Omental fat pad (tissue), 4 donors: ENCODE data around the gene ADGRG7. TPM values are rescaled to one million over a fixed set of nuclear protein-coding genes. Genes with fewer than 3 reads are reported as not detected.
"Not testable (repeated sequence)": the region's sequence is repeated elsewhere in the genome, so short reads cannot be mapped to it uniquely, and the experiment has no call there.

ENCODE experiments used
- ATAC-seq: fragments of 150-250 bp; one replicate; pipeline ENCODE4 v1.9.1; 2016; ENCODE audit warnings: mild to moderate bottlenecking, moderate library complexity; ENCODE audit not compliant: low FRiP score
- DNase-seq: peaks from one replicate; pipeline ENCODE4 v3.0.0-alpha.2; 2019; ENCODE audit warnings: low spot score
- total RNA-seq, 4 donors: library from RNA; depleted of rRNA; stranded (reverse); fragments of >200 nt; gene quantifications; one replicate each; pipeline ENCODE4 v1.1.0, GENCODE V29; 2016
- TF ChIP-seq, protein P1 (sequence below), 3 donors: fragments of 450-650 bp; IDR thresholded peaks; one replicate each; pipeline ENCODE4 v1.5.1; 2016 to 2017; ENCODE audit warnings: antibody characterized with exemption in 3 of 3, mild to moderate bottlenecking in 3 of 3, moderate library complexity in 2 of 3

Gene ADGRG7
- total RNA-seq, 4 donors from 2014 or later, result not detected

DNA sequence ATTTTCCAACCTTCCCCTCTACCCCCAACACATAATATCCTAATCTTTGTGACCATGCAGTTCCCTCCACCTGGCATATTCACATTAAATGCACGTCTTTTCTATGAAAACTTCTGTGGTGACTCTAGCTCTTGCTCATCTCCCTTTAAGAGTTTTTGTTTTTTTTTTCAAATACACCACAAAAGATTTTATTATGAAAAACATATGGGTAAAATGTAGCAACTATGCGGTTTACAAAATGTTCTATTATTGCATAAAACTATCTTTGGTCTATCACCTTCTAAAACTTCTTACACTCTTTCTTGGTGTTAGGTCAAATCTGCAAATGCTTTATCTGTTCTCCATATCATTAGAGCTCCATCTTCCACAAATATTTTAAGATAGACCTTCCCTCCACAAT, 38.6 kb upstream of the ADGRG7 start:
- no peak for ATAC-seq
- DNase-seq, result no peak

DNA sequence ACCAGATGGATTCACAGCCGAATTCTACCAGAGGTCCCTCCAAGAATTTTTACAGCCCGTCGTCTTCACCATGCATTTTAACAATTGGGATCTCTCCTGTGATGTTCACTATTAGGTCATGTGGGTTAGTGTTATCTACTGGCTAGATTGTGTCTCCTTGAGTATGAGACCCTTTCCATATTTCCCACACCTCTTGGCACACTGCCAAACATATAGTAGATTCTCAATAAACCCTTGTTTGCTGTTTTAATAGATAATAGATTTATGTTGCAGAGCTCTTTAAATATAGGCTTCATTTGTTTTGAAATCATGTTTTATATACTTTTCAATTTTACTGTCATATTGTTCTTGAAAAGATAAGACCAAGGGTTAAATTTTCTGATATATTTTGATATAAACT, 34.9 kb upstream of the ADGRG7 start:
- DNase-seq (no peak), ATAC-seq (no peak)
- TF ChIP-seq, protein P1, sequence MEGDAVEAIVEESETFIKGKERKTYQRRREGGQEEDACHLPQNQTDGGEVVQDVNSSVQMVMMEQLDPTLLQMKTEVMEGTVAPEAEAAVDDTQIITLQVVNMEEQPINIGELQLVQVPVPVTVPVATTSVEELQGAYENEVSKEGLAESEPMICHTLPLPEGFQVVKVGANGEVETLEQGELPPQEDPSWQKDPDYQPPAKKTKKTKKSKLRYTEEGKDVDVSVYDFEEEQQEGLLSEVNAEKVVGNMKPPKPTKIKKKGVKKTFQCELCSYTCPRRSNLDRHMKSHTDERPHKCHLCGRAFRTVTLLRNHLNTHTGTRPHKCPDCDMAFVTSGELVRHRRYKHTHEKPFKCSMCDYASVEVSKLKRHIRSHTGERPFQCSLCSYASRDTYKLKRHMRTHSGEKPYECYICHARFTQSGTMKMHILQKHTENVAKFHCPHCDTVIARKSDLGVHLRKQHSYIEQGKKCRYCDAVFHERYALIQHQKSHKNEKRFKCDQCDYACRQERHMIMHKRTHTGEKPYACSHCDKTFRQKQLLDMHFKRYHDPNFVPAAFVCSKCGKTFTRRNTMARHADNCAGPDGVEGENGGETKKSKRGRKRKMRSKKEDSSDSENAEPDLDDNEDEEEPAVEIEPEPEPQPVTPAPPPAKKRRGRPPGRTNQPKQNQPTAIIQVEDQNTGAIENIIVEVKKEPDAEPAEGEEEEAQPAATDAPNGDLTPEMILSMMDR (IDR thresholded peaks at IDR 0.05), result no peak

More for the DNA sequence above, 38.6 kb upstream of the ADGRG7 start:
- TF ChIP-seq, protein P1 (IDR thresholded peaks at IDR 0.05), result no peak

DNA sequence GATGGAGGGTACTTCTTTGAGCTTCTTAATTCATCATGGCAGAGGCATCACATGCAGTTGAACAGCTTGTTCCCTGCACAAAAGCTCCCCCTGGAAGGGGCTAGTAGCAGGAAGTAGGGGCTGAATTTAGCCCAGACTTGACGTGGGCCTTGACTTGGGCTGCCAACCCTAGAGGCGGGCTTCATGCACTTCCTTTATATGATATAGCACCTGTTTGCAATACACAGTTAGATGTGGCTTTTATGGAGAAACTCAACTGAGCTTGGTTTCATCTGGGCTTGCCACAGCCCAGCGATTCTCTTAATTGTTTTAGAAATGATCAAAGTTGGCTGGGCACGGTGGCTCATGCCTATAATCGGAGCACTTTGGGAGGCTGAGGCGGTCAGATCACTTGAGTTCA, 33.7 kb upstream of the ADGRG7 start:
- ATAC-seq (no peak), DNase-seq (no peak)
- TF ChIP-seq, protein P1 (IDR thresholded peaks at IDR 0.05), result no peak

DNA sequence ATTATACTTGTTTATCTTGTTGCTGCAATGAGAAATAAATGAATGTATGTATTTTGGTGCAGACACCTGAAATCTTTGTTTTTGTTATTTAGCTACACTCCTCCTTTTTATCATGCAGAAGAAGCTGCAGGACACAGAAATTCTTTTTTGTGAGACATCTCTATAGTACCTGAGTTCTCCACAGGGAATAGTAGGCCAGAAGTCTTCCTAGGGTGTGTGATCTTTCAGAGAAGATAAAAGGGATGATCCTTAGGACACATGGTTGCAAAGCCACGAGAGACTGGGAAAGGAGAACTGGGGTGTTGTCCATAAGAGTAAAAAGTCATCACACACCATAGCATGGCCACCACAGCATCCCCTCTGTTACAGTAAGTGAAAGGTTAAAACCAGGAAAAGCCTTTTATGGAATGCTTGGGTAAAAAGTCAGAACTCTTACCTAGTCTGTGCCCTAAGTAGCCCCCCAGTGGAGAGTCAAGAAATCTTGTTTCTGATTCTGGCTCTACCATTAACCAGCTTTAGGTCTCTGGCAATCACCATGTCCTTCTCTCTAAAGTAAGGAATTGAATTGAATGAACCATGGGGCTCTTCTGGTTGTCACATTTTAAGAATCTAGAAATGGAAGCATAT, 31.9 kb upstream of the ADGRG7 start:
- ATAC-seq (no peak), DNase-seq (no peak)
- TF ChIP-seq, protein P1 (IDR thresholded peaks at IDR 0.05), result no peak

DNA sequence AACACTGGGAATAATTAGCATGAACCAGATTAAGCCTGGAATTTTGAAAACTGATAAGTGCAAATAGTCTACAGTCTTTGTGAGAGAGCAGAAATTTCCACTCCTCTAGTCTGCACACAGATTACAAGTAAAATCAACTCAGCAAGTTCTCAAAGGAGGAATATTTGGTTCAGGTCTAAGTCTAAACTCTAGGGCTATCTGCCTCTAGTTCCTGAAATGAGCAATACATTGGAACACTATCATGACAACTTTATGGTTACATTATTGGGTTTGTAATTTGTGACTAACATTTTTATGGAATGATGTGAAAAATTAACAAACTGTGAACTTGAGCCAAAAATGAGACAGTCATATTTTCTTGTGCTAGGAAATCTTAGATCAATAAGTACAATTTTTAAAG, 30.8 kb upstream of the ADGRG7 start:
- DNase-seq (no peak), ATAC-seq (no peak)
- TF ChIP-seq, protein P1 (IDR thresholded peaks at IDR 0.05), result no peak

DNA sequence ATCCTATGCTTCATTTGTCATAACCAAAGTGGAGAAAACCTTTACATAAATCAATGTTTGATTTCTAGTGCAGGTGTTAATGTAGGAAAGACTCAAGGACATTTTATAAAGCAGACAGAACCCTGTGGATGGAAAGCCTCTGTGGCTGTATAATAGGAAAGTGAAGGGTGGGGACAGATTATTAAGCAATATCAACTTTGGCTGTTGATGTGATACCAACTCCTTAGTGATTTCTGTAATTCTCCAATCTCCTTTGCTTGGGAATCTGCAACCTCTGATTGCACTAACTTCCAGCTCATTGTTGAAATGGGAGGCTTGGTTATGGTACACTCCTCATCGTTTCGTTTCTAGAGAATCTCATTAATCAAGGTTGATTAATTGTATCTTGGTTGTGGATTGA, 29.3 kb upstream of the ADGRG7 start:
- no peak for DNase-seq
- no peak for ATAC-seq
- TF ChIP-seq, protein P1 (IDR thresholded peaks at IDR 0.05), result no peak

DNA sequence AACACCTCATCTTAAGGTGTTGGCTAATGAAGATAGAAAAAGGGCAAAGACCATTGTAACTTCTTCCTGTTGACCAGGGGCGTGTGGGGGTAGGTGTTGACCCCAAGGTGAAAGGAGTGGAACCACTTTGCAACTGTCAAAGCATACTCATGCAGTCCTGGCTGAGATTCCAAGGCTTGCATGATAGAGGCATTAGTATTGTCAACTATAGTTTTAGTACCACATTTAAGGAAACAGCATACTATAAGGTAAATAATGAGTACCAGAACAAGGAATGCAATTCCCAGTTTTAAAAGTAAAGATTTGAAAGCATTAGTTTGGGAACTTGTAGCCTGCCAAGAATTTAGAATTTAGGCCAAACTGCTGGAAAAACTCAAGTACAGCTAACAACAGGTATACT, 27.8 kb upstream of the ADGRG7 start:
- TF ChIP-seq, protein P1 (IDR thresholded peaks at IDR 0.05), result no peak
- no peak for DNase-seq
- no peak for ATAC-seq

DNA sequence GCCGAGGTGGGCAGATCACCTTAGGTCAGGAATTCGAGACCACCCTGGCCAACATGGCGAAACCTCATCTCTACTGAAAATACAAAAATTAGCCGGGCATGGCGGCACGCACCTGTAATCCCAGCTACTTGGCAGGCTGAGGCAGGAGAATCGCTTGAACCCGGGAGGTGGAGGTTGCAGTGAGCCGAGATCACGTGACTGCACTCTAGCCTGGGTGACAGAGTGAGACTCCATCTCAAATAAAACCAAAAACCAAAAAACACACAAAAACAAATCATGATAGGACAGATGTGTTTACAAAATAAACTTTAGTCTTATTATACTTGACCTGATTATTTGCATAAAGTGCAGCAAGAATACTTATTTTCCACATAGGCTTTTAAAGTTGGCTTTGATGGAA, 27.2 kb upstream of the ADGRG7 start:
- not testable (repeated sequence) for ATAC-seq

More for the DNA sequence above, 27.2 kb upstream of the ADGRG7 start:
- DNase-seq, result not testable (repeated sequence)
